KMS-11 (cell line): Measurements from ENCODE around the gene LRP10.

ENCODE experiments used
- H2AFZ ChIP-seq: fragments of 200-600 bp; sonication (generic); 2 replicates; pipeline ENCODE4 v1.6.1; 2016; ENCODE audit warnings: antibody characterized with exemption, mixed run types, low read depth
- H3K27ac ChIP-seq: fragments of 200-600 bp; sonication (generic); 2 replicates; pipeline ENCODE4 v1.6.1; 2016; ENCODE audit warnings: mild to moderate bottlenecking, mixed run types
- H3K27me3 ChIP-seq: fragments of 200-600 bp; sonication (generic); 2 replicates; pipeline ENCODE4 v1.6.1; 2017; ENCODE audit warnings: mild to moderate bottlenecking, low read depth, mixed run types, moderate library complexity; ENCODE audit not compliant: insufficient read depth
- H3K36me3 ChIP-seq: fragments of 200-600 bp; sonication (generic); 2 replicates; pipeline ENCODE4 v1.6.1; 2017; ENCODE audit warnings: mild to moderate bottlenecking, mixed run types; ENCODE audit not compliant: insufficient read depth
- H3K4me1 ChIP-seq: fragments of 200-600 bp; sonication (generic); 2 replicates; pipeline ENCODE4 v1.6.1; 2016; ENCODE audit warnings: mild to moderate bottlenecking, low read depth, mixed run types; ENCODE audit not compliant: poor library complexity, severe bottlenecking
- H3K4me2 ChIP-seq: fragments of 200-600 bp; sonication (generic); 2 replicates; pipeline ENCODE4 v1.7.0; 2016; ENCODE audit warnings: mild to moderate bottlenecking, mixed run types
- H3K4me3 ChIP-seq: fragments of 200-600 bp; sonication (generic); IDR thresholded peaks from 2 replicates; pipeline ENCODE4 v1.6.1; 2017; ENCODE audit warnings: low read depth, low read length, mixed read lengths; ENCODE audit not compliant: insufficient read depth
- H3K79me2 ChIP-seq: fragments of 200-600 bp; sonication (generic); 2 replicates; pipeline ENCODE4 v1.6.1; 2016; ENCODE audit warnings: low read depth, mixed run types; ENCODE audit not compliant: insufficient read depth
- H3K9ac ChIP-seq: fragments of 200-600 bp; sonication (generic); 2 replicates; pipeline ENCODE4 v1.6.1; 2016; ENCODE audit warnings: mild to moderate bottlenecking, mixed run types
- H4K20me1 ChIP-seq: fragments of 200-600 bp; sonication (generic); 2 replicates; pipeline ENCODE4 v1.6.1; 2016; ENCODE audit warnings: mild to moderate bottlenecking, mixed run types; ENCODE audit not compliant: insufficient read depth
- CTCF ChIP-seq: fragments of 200-600 bp; sonication (generic); conservative IDR thresholded peaks from 2 replicates; pipeline ENCODE4 v1.6.1; 2017; ENCODE audit warnings: low read depth, mild to moderate bottlenecking, antibody characterized with exemption, low read length, moderate library complexity, mixed read lengths

The LRP10 gene

GRCh38 chr14:22885975-22886374 is 14.4 kb downstream of the LRP10 start:
- peak overlapping the region; percentile 86 for H3K27ac ChIP-seq
- peak overlapping the region; percentile 70; the same call in 1 of the 2 replicates for H3K9ac ChIP-seq
- H3K4me3 ChIP-seq: no peak overlapping the region
- no peak for TF ChIP-seq CTCF
- H3K79me2 ChIP-seq: no peaks in the 10 kb centered on the region
- H4K20me1 ChIP-seq: no peaks in the 10 kb centered on the region
- peaks cover 54% of the 10 kb centered on the region for H3K4me1 ChIP-seq
- H3K27me3 ChIP-seq: no peaks in the 10 kb centered on the region
- H2AFZ ChIP-seq: peak overlapping the region; percentile 41; the same call in 1 of the 2 replicates
- peak overlapping the region; percentile 73 for H3K4me2 ChIP-seq
- H3K36me3 ChIP-seq: no peaks in the 10 kb centered on the region

GRCh38 chr14:22886500-22887259 is 15.1 kb downstream of the LRP10 start:
- H3K4me1 ChIP-seq: peaks cover 54% of the 10 kb centered on the region
- no peaks in the 10 kb centered on the region for H4K20me1 ChIP-seq
- peak overlapping the region; percentile 70 for H3K9ac ChIP-seq
- 0 out of 2 replicates have a peak, but pooled peaks have one; percentile 18 for TF ChIP-seq CTCF
- H3K27me3 ChIP-seq: no peaks in the 10 kb centered on the region
- no peaks in the 10 kb centered on the region for H3K36me3 ChIP-seq
- H2AFZ ChIP-seq: peak overlapping the region; percentile 51; the same call in 1 of the 2 replicates
- no peaks in the 10 kb centered on the region for H3K79me2 ChIP-seq
- peak overlapping the region; percentile 85 for H3K4me2 ChIP-seq
- H3K4me3 ChIP-seq: no peak overlapping the region
- H3K27ac ChIP-seq: peak overlapping the region; percentile 86

- Histone ChIP-seq H3K27ac (peak overlapping the region; percentile 86), H3K27me3 (no peaks in the 10 kb centered on the region), H3K36me3 (no peaks in the 10 kb centered on the region), H2AFZ (peak overlapping the region; percentile 51; the same call in 1 of the 2 replicates), H3K4me2 (peak overlapping the region; percentile 85), H3K4me3 (no peak overlapping the region), H3K79me2 (no peaks in the 10 kb centered on the region), H4K20me1 (no peaks in the 10 kb centered on the region), H3K9ac (peak overlapping the region; percentile 70), H3K4me1 (peaks cover 54% of the 10 kb centered on the region)
- TF ChIP-seq CTCF: no peak
Measured at GRCh38 chr14:22887260-22887989, 15.9 kb downstream of the LRP10 start.

- H3K4me1 ChIP-seq: peaks cover 54% of the 10 kb centered on the region
- no peak overlapping the region for H3K4me3 ChIP-seq
- H2AFZ ChIP-seq: 0 out of 2 replicates have a peak overlapping the region, but pooled peaks have one; percentile 10
Measured at GRCh38 chr14:22887990-22888378, 16.4 kb downstream of the LRP10 start.

More at GRCh38 chr14:22887990-22888378, 16.4 kb downstream of the LRP10 start:
- no peaks in the 10 kb centered on the region for H3K27me3 ChIP-seq
- no peaks in the 10 kb centered on the region for H3K79me2 ChIP-seq
- H3K27ac ChIP-seq: peak overlapping the region; percentile 86
- TF ChIP-seq CTCF: no peak
- no peaks in the 10 kb centered on the region for H4K20me1 ChIP-seq
- H3K36me3 ChIP-seq: no peaks in the 10 kb centered on the region
- peak overlapping the region; percentile 85 for H3K4me2 ChIP-seq
- H3K9ac ChIP-seq: peak overlapping the region; percentile 70; the same call in 1 of the 2 replicates
